Left forelimb (tissue), 1 donor: Measurements from ENCODE around the gene C5AR1.
"Not testable (repeated sequence)": the region's sequence is repeated elsewhere in the genome, so short reads cannot be mapped to it uniquely, and the experiment has no call there.

Experiments
- DNase-seq: peaks from one replicate; pipeline ENCODE4 v3.0.0-alpha.2; 2018; ENCODE audit warnings: low spot score

Gene C5AR1

GRCh38 chr19:47365455-47365854 lies 55.8 kb downstream of the C5AR1 start:
- not testable (repeated sequence) for DNase-seq

- DNase-seq = no peak
Observed at GRCh38 chr19:47370045-47370611, 60.5 kb downstream of the C5AR1 start.

- DNase-seq = no peak
Observed at GRCh38 chr19:47371261-47371660, 61.6 kb downstream of the C5AR1 start.
